ENCODE data around the gene LAMTOR1.

LAMTOR1 gene

GRCh38 chr11:72116019-72116755 lies 13.1 kb upstream of the LAMTOR1 start:
- no peak for DNase-seq

GRCh38 chr11:72114570-72114969 lies 11.5 kb upstream of the LAMTOR1 start:
- DNase-seq, result no peak

- no peak for DNase-seq
These were observed 10.1 kb upstream of the LAMTOR1 start for GRCh38 chr11:72112978-72113808.

GRCh38 chr11:72112143-72112977 lies 9.3 kb upstream of the LAMTOR1 start, which contains the start of gene ANAPC15:
ANAPC15 (minus strand) TSS chr11:72112695; CDS start chr11:72111276, 1,419 bp downstream.
- DNase-seq, result peak; percentile 100

- no peak for DNase-seq
These were observed 8.4 kb upstream of the LAMTOR1 start for GRCh38 chr11:72111300-72112142.

- no peak for DNase-seq
These were observed 2.8 kb upstream of the LAMTOR1 start, which contains the start of gene TOMT for GRCh38 chr11:72105888-72106287. TOMT (plus strand) TSS chr11:72105924; CDS start chr11:72105952, 28 bp downstream.

- DNase-seq, result no peak
These were observed 664 bp upstream of the LAMTOR1 start for GRCh38 chr11:72103754-72104167.

- DNase-seq, result no peak
These were observed 509 bp downstream of the LAMTOR1 start for GRCh38 chr11:72102631-72102945.

- DNase-seq, result no peak
These were observed 935 bp downstream of the LAMTOR1 start for GRCh38 chr11:72102162-72102561.

GRCh38 chr11:72100462-72100861 lies 2.6 kb downstream of the LAMTOR1 start:
- no peak for DNase-seq

- no peak for DNase-seq
These were observed 3.1 kb downstream of the LAMTOR1 start for GRCh38 chr11:72100009-72100408.

GRCh38 chr11:72098741-72099140 lies 4.4 kb downstream of the LAMTOR1 start:
- no peak for DNase-seq

GRCh38 chr11:72091292-72091691 lies 11.8 kb downstream of the LAMTOR1 start:
- DNase-seq, result no peak

- DNase-seq, result no peak
These were observed 14.9 kb downstream of the LAMTOR1 start for GRCh38 chr11:72088076-72088808.

- no peak for DNase-seq
These were observed 17.3 kb downstream of the LAMTOR1 start for GRCh38 chr11:72085621-72086351.

- no peak for DNase-seq
These were observed 18.1 kb downstream of the LAMTOR1 start for GRCh38 chr11:72084965-72085364.

GRCh38 chr11:72084076-72084475 lies 19.0 kb downstream of the LAMTOR1 start:
- DNase-seq, result no peak

- no peak for DNase-seq
These were observed 19.7 kb downstream of the LAMTOR1 start for GRCh38 chr11:72083414-72083813.

GRCh38 chr11:72081821-72082453 lies 21.2 kb downstream of the LAMTOR1 start:
- DNase-seq, result peak; percentile 65

- no peak for DNase-seq
These were observed 21.9 kb downstream of the LAMTOR1 start for GRCh38 chr11:72081184-72081644.
